ENCODE results near the gene TIGD2. TPM values are rescaled to one million over a fixed set of nuclear protein-coding genes. Genes with fewer than 3 reads are reported as not detected.

The TIGD2 gene
- total RNA-seq, 1 experiment from 2014 or later: 3.6 TPM

- ChIA-PET CTCF (interaction anchor here (0.6 kb wide), 1 partner anchor 85 kb away, joined by 4 read pairs; no protein-coding TSS in a partner anchor), POLR2A (interaction anchor here (0.5 kb wide), 1 partner anchor 203 kb away, joined by 4 read pairs; no protein-coding TSS in a partner anchor)
- no peak overlapping the region for H3K27ac ChIP-seq (ENCODE audit: low read length)
- DNase-seq (ENCODE audit: low read depth, low spot score) (no peak), ATAC-seq (no peak)
- BruUV-seq (replicated peaks): no TSS peak
- no peaks in the 10 kb centered on the region for H3K27me3 ChIP-seq (ENCODE audit: control insufficient read depth, insufficient read depth, low read length)
- no peaks in the 10 kb centered on the region for H3K9me3 ChIP-seq (ENCODE audit: control insufficient read depth, insufficient read depth, low read depth, low read length)
- intact Hi-C loops (cut with micrococcal nuclease; ENCODE audit: unreplicated experiment) (no loop called here), in situ Hi-C loops (cut with HindIII; ENCODE audit: low pct_unique_long_range_greater_than_20kb, low sequenced_read_pairs) (no loop called here)
- no peaks in the 10 kb centered on the region for H3K4me1 ChIP-seq (ENCODE audit: control insufficient read depth, insufficient read depth, low read length)
- H3K4me3 ChIP-seq (ENCODE audit: low read depth in 2 of 2, low read length in 2 of 2): no peak overlapping the region
- TF ChIP-seq SIN3A (IDR thresholded peaks at IDR 0.05; ENCODE audit: borderline replicate concordance, insufficient read depth, low read depth, low read length): no peak
- TF ChIP-seq, protein P1, sequence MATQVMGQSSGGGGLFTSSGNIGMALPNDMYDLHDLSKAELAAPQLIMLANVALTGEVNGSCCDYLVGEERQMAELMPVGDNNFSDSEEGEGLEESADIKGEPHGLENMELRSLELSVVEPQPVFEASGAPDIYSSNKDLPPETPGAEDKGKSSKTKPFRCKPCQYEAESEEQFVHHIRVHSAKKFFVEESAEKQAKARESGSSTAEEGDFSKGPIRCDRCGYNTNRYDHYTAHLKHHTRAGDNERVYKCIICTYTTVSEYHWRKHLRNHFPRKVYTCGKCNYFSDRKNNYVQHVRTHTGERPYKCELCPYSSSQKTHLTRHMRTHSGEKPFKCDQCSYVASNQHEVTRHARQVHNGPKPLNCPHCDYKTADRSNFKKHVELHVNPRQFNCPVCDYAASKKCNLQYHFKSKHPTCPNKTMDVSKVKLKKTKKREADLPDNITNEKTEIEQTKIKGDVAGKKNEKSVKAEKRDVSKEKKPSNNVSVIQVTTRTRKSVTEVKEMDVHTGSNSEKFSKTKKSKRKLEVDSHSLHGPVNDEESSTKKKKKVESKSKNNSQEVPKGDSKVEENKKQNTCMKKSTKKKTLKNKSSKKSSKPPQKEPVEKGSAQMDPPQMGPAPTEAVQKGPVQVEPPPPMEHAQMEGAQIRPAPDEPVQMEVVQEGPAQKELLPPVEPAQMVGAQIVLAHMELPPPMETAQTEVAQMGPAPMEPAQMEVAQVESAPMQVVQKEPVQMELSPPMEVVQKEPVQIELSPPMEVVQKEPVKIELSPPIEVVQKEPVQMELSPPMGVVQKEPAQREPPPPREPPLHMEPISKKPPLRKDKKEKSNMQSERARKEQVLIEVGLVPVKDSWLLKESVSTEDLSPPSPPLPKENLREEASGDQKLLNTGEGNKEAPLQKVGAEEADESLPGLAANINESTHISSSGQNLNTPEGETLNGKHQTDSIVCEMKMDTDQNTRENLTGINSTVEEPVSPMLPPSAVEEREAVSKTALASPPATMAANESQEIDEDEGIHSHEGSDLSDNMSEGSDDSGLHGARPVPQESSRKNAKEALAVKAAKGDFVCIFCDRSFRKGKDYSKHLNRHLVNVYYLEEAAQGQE (IDR thresholded peaks at IDR 0.05; ENCODE audit: insufficient read depth in 1 of 2, low read depth in 2 of 2, low read length in 1 of 2): no peak
- TF ChIP-seq, protein P2, sequence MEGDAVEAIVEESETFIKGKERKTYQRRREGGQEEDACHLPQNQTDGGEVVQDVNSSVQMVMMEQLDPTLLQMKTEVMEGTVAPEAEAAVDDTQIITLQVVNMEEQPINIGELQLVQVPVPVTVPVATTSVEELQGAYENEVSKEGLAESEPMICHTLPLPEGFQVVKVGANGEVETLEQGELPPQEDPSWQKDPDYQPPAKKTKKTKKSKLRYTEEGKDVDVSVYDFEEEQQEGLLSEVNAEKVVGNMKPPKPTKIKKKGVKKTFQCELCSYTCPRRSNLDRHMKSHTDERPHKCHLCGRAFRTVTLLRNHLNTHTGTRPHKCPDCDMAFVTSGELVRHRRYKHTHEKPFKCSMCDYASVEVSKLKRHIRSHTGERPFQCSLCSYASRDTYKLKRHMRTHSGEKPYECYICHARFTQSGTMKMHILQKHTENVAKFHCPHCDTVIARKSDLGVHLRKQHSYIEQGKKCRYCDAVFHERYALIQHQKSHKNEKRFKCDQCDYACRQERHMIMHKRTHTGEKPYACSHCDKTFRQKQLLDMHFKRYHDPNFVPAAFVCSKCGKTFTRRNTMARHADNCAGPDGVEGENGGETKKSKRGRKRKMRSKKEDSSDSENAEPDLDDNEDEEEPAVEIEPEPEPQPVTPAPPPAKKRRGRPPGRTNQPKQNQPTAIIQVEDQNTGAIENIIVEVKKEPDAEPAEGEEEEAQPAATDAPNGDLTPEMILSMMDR (IDR thresholded peaks at IDR 0.05): no peak
- no peak for TF ChIP-seq POLR2AphosphoS5 (IDR thresholded peaks at IDR 0.05; ENCODE audit: low read depth, low read length)
- TF ChIP-seq TCF7L2 (IDR thresholded peaks at IDR 0.05; ENCODE audit: low read depth, low read length): no peak
- H3K36me3 ChIP-seq (ENCODE audit: control insufficient read depth, insufficient read depth, low read length): no peaks in the 10 kb centered on the region
Observed at GRCh38 chr4:89067417-89067816, 43.9 kb upstream of the TIGD2 start.

- Histone ChIP-seq H3K9me3 (ENCODE audit: control insufficient read depth, insufficient read depth, low read depth, low read length) (no peaks in the 10 kb centered on the region), H3K4me1 (ENCODE audit: control insufficient read depth, insufficient read depth, low read length) (no peaks in the 10 kb centered on the region), H3K27me3 (ENCODE audit: control insufficient read depth, insufficient read depth, low read length) (no peaks in the 10 kb centered on the region), H3K4me3 (ENCODE audit: low read depth in 2 of 2, low read length in 2 of 2) (no peak overlapping the region), H3K27ac (ENCODE audit: low read length) (no peak overlapping the region), H3K36me3 (ENCODE audit: control insufficient read depth, insufficient read depth, low read length) (no peaks in the 10 kb centered on the region)
- ATAC-seq: no peak
- no TSS peak for BruUV-seq (replicated peaks)
- DNase-seq (ENCODE audit: low read depth, low spot score): no peak
- POLR2A ChIA-PET: no interaction called here
- TF ChIP-seq POLR2AphosphoS5 (IDR thresholded peaks at IDR 0.05; ENCODE audit: low read depth, low read length) (no peak), TCF7L2 (IDR thresholded peaks at IDR 0.05; ENCODE audit: low read depth, low read length) (no peak)
- CTCF ChIA-PET: no interaction called here
- intact Hi-C loops (cut with micrococcal nuclease; ENCODE audit: unreplicated experiment): no loop called here
- in situ Hi-C loops (cut with HindIII; ENCODE audit: low pct_unique_long_range_greater_than_20kb, low sequenced_read_pairs): no loop called here
Observed at GRCh38 chr4:89069481-89069880, 41.9 kb upstream of the TIGD2 start.

- ChIA-PET POLR2A (no interaction called here), CTCF (no interaction called here)
- H3K4me3 ChIP-seq (ENCODE audit: low read depth in 2 of 2, low read length in 2 of 2): no peak overlapping the region
Observed at GRCh38 chr4:89070041-89070440, 41.3 kb upstream of the TIGD2 start.

More at GRCh38 chr4:89070041-89070440, 41.3 kb upstream of the TIGD2 start:
- no peaks in the 10 kb centered on the region for H3K4me1 ChIP-seq (ENCODE audit: control insufficient read depth, insufficient read depth, low read length)
- H3K27ac ChIP-seq (ENCODE audit: low read length): no peak overlapping the region
- DNase-seq (ENCODE audit: low read depth, low spot score) (no peak), ATAC-seq (no peak)
- intact Hi-C loops (cut with micrococcal nuclease; ENCODE audit: unreplicated experiment): no loop called here
- TF ChIP-seq, protein P1 (IDR thresholded peaks at IDR 0.05; ENCODE audit: insufficient read depth in 1 of 2, low read depth in 2 of 2, low read length in 1 of 2): no peak
- TF ChIP-seq, protein P2 (IDR thresholded peaks at IDR 0.05): no peak
- no peak for TF ChIP-seq TCF7L2 (IDR thresholded peaks at IDR 0.05; ENCODE audit: low read depth, low read length)
- no peak for TF ChIP-seq POLR2AphosphoS5 (IDR thresholded peaks at IDR 0.05; ENCODE audit: low read depth, low read length)
- no peak for TF ChIP-seq SIN3A (IDR thresholded peaks at IDR 0.05; ENCODE audit: borderline replicate concordance, insufficient read depth, low read depth, low read length)
- H3K36me3 ChIP-seq (ENCODE audit: control insufficient read depth, insufficient read depth, low read length): no peaks in the 10 kb centered on the region
- H3K9me3 ChIP-seq (ENCODE audit: control insufficient read depth, insufficient read depth, low read depth, low read length): no peaks in the 10 kb centered on the region
- in situ Hi-C loops (cut with HindIII; ENCODE audit: low pct_unique_long_range_greater_than_20kb, low sequenced_read_pairs): no loop called here
- no peaks in the 10 kb centered on the region for H3K27me3 ChIP-seq (ENCODE audit: control insufficient read depth, insufficient read depth, low read length)
- no TSS peak for BruUV-seq (replicated peaks)
